ENCODE data around the gene DUSP12. TPM values are rescaled to one million over a fixed set of nuclear protein-coding genes. Genes with fewer than 3 reads are reported as not detected.
A peak's percentile ranks its signal among the peaks of the same experiment; 100 is the strongest.

Gene DUSP12
- polyA plus RNA-seq, 2 of the 4 experiments (the other 2 are of a cell fraction), result 47.3 to 96.3 TPM

DNA sequence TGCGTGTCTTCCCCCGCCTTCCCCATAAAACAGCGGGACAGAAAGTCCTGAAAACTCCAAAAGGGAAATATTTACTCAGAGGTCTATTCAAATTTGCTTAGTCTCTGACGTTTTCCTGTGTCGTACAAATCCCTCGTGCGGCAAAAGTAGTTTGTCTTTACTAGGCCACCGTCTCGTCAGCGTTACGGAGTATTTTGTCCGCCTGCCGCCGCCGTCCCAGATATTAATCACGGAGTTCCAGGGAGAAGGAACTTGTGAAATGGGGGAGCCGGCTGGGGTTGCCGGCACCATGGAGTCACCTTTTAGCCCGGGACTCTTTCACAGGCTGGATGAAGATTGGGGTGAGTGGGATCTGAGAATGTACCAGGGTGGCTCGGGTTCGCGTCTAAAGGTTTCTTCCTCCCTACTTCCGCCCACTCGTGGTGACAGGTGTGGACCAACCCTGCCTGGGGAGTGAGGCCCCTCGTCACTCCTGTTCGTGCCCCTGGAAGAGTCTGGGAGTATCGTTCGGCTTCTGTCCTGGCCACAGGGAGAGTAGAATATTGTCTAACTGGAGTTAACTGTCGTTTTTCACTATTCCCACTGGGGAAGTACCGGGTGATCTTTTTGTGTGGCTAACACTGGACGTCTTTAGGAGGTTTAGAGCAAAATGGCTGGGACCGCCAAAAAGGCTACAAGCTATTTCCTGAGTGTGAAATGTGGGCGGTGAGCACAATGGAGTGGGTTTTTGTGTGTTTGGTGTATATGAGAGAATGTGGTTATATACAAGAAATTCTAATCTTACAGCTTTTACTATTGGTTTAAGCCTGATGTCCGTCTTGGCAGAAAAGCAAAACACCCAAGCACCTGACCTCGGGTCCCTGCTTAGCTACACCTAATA lies 16.8 kb downstream of the DUSP12 start, which contains the start of gene ATF6 (continued):
- TF ChIP-seq, protein P1, sequence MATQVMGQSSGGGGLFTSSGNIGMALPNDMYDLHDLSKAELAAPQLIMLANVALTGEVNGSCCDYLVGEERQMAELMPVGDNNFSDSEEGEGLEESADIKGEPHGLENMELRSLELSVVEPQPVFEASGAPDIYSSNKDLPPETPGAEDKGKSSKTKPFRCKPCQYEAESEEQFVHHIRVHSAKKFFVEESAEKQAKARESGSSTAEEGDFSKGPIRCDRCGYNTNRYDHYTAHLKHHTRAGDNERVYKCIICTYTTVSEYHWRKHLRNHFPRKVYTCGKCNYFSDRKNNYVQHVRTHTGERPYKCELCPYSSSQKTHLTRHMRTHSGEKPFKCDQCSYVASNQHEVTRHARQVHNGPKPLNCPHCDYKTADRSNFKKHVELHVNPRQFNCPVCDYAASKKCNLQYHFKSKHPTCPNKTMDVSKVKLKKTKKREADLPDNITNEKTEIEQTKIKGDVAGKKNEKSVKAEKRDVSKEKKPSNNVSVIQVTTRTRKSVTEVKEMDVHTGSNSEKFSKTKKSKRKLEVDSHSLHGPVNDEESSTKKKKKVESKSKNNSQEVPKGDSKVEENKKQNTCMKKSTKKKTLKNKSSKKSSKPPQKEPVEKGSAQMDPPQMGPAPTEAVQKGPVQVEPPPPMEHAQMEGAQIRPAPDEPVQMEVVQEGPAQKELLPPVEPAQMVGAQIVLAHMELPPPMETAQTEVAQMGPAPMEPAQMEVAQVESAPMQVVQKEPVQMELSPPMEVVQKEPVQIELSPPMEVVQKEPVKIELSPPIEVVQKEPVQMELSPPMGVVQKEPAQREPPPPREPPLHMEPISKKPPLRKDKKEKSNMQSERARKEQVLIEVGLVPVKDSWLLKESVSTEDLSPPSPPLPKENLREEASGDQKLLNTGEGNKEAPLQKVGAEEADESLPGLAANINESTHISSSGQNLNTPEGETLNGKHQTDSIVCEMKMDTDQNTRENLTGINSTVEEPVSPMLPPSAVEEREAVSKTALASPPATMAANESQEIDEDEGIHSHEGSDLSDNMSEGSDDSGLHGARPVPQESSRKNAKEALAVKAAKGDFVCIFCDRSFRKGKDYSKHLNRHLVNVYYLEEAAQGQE (IDR thresholded peaks at IDR 0.05), result peak; percentile 64
- TF ChIP-seq TP53 (CRISPR knock-in tag; IDR thresholded peaks at IDR 0.05) (no peak), KDM5A (IDR thresholded peaks at IDR 0.05) (no peak), ZFP36 (IDR thresholded peaks at IDR 0.05; ENCODE audit: borderline replicate concordance, partially characterized antibody) (peak; percentile 41), CBX8 (IDR thresholded peaks at IDR 0.05) (no peak), MAFK (IDR thresholded peaks at IDR 0.05; ENCODE audit: partially characterized antibody) (peak; percentile 24), CHD2 (IDR thresholded peaks at IDR 0.05; ENCODE audit: low read length, partially characterized antibody) (no peak), FOSB (CRISPR knock-in tag; IDR thresholded peaks at IDR 0.05) (no peak), CBX2 (IDR thresholded peaks at IDR 0.05; ENCODE audit: borderline replicate concordance, low read depth) (no peak), BHLHE40 (IDR thresholded peaks at IDR 0.05; ENCODE audit: low read depth, low read length) (peak; percentile 48; the same call in 1 of the 2 replicates), TFCP2L1 (CRISPR knock-in tag; IDR thresholded peaks at IDR 0.05) (no peak), EP300 (IDR thresholded peaks at IDR 0.05) (0 out of 5 replicates have a peak, but pooled peaks of 1 of the 2 experiments have one; percentile 19), HOXA7 (CRISPR knock-in tag; IDR thresholded peaks at IDR 0.05) (no peak), RFX5 (IDR thresholded peaks at IDR 0.05) (peak; percentile 20; the same call in 1 of the 2 replicates), CHD4 (IDR thresholded peaks at IDR 0.05; ENCODE audit: borderline replicate concordance) (no peak), CEBPB (IDR thresholded peaks at IDR 0.05) (peak in 1 of 2 experiments; percentile 61; a peak in 2 of 4 replicates), FOSL2 (IDR thresholded peaks at IDR 0.05) (no peak), FOSL2 (CRISPR knock-in tag; IDR thresholded peaks at IDR 0.05) (peak; percentile 70), RCOR1 (IDR thresholded peaks at IDR 0.05; ENCODE audit: low read depth, low read length) (no peak), PHF8 (IDR thresholded peaks at IDR 0.05; ENCODE audit: borderline replicate concordance, low read depth) (peak; percentile 87)
- TF ChIP-seq, protein P2, sequence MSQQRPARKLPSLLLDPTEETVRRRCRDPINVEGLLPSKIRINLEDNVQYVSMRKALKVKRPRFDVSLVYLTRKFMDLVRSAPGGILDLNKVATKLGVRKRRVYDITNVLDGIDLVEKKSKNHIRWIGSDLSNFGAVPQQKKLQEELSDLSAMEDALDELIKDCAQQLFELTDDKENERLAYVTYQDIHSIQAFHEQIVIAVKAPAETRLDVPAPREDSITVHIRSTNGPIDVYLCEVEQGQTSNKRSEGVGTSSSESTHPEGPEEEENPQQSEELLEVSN (IDR thresholded peaks at IDR 0.05; ENCODE audit: borderline replicate concordance, low read depth), result peak; percentile 57; the same call in 1 of the 2 replicates
- TF ChIP-seq, protein P3, sequence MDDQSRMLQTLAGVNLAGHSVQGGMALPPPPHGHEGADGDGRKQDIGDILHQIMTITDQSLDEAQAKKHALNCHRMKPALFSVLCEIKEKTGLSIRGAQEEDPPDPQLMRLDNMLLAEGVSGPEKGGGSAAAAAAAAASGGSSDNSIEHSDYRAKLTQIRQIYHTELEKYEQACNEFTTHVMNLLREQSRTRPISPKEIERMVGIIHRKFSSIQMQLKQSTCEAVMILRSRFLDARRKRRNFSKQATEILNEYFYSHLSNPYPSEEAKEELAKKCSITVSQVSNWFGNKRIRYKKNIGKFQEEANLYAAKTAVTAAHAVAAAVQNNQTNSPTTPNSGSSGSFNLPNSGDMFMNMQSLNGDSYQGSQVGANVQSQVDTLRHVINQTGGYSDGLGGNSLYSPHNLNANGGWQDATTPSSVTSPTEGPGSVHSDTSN (IDR thresholded peaks at IDR 0.05), result 0 out of 2 replicates have a peak, but pooled peaks have one; percentile 65
- TF ChIP-seq, protein P4, sequence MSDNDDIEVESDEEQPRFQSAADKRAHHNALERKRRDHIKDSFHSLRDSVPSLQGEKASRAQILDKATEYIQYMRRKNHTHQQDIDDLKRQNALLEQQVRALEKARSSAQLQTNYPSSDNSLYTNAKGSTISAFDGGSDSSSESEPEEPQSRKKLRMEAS (IDR thresholded peaks at IDR 0.05), result peak; percentile 94
- TF ChIP-seq, protein P5, sequence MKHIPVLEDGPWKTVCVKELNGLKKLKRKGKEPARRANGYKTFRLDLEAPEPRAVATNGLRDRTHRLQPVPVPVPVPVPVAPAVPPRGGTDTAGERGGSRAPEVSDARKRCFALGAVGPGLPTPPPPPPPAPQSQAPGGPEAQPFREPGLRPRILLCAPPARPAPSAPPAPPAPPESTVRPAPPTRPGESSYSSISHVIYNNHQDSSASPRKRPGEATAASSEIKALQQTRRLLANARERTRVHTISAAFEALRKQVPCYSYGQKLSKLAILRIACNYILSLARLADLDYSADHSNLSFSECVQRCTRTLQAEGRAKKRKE (CRISPR knock-in tag; IDR thresholded peaks at IDR 0.05; ENCODE audit: low read depth), result no peak
- TF ChIP-seq, protein P6, sequence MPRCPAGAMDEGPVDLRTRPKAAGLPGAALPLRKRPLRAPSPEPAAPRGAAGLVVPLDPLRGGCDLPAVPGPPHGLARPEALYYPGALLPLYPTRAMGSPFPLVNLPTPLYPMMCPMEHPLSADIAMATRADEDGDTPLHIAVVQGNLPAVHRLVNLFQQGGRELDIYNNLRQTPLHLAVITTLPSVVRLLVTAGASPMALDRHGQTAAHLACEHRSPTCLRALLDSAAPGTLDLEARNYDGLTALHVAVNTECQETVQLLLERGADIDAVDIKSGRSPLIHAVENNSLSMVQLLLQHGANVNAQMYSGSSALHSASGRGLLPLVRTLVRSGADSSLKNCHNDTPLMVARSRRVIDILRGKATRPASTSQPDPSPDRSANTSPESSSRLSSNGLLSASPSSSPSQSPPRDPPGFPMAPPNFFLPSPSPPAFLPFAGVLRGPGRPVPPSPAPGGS (IDR thresholded peaks at IDR 0.05), result 0 out of 3 replicates have a peak, but pooled peaks have one; percentile 61
- TF ChIP-seq, protein P7, sequence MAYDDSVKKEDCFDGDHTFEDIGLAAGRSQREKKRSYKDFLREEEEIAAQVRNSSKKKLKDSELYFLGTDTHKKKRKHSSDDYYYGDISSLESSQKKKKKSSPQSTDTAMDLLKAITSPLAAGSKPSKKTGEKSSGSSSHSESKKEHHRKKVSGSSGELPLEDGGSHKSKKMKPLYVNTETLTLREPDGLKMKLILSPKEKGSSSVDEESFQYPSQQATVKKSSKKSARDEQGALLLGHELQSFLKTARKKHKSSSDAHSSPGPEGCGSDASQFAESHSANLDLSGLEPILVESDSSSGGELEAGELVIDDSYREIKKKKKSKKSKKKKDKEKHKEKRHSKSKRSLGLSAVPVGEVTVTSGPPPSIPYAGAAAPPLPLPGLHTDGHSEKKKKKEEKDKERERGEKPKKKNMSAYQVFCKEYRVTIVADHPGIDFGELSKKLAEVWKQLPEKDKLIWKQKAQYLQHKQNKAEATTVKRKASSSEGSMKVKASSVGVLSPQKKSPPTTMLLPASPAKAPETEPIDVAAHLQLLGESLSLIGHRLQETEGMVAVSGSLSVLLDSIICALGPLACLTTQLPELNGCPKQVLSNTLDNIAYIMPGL (CRISPR knock-in tag; IDR thresholded peaks at IDR 0.05; ENCODE audit: borderline replicate concordance), result no peak; the same call in 1 of the 2 replicates
- TF ChIP-seq, protein P8, sequence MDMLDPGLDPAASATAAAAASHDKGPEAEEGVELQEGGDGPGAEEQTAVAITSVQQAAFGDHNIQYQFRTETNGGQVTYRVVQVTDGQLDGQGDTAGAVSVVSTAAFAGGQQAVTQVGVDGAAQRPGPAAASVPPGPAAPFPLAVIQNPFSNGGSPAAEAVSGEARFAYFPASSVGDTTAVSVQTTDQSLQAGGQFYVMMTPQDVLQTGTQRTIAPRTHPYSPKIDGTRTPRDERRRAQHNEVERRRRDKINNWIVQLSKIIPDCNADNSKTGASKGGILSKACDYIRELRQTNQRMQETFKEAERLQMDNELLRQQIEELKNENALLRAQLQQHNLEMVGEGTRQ (IDR thresholded peaks at IDR 0.05), result no peak
- TF ChIP-seq, protein P9, sequence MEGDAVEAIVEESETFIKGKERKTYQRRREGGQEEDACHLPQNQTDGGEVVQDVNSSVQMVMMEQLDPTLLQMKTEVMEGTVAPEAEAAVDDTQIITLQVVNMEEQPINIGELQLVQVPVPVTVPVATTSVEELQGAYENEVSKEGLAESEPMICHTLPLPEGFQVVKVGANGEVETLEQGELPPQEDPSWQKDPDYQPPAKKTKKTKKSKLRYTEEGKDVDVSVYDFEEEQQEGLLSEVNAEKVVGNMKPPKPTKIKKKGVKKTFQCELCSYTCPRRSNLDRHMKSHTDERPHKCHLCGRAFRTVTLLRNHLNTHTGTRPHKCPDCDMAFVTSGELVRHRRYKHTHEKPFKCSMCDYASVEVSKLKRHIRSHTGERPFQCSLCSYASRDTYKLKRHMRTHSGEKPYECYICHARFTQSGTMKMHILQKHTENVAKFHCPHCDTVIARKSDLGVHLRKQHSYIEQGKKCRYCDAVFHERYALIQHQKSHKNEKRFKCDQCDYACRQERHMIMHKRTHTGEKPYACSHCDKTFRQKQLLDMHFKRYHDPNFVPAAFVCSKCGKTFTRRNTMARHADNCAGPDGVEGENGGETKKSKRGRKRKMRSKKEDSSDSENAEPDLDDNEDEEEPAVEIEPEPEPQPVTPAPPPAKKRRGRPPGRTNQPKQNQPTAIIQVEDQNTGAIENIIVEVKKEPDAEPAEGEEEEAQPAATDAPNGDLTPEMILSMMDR (IDR thresholded peaks at IDR 0.05), result no peak
